ENCODE results near the gene CAMTA2.

Gene CAMTA2

DNA sequence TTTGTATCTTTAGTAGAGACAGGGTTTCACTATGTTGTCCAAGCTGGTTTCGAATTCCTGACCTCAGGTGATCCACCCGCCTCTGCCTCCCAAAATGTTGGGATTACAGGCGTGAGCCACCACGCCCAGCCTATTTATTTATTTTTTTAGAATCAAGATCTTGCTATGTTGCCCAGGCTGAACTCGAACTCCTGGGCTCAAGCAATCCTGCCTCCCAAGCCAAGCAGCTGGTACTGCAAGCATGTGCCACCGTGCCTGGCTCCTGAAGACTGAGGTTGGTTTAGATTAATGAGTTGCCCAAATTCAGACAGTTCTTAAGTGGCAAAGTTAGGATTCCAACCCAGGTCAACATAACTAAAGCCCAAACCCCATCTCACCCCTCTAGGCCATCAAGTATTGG, 39.8 kb upstream of the CAMTA2 start:
- Histone ChIP-seq H3K27ac (ENCODE audit: low read length) (no peak overlapping the region), H3K27me3 (ENCODE audit: control insufficient read depth, insufficient read depth, low read length) (no peaks in the 10 kb centered on the region), H3K4me3 (ENCODE audit: low read length) (no peak overlapping the region), H3K9me3 (ENCODE audit: control insufficient read depth, insufficient read depth, low read length) (no peaks in the 10 kb centered on the region), H3K4me1 (ENCODE audit: control insufficient read depth, insufficient read depth, low read length) (no peaks in the 10 kb centered on the region), H3K36me3 (ENCODE audit: control insufficient read depth, insufficient read depth, low read length) (peaks cover 6% of the 10 kb centered on the region)
- no peak for DNase-seq (ENCODE audit: low read depth, low spot score)
- WGBS (ENCODE audit: insufficient coverage, insufficient read length): no CpG with 5 or more reads among the region's 6 CpGs

DNA sequence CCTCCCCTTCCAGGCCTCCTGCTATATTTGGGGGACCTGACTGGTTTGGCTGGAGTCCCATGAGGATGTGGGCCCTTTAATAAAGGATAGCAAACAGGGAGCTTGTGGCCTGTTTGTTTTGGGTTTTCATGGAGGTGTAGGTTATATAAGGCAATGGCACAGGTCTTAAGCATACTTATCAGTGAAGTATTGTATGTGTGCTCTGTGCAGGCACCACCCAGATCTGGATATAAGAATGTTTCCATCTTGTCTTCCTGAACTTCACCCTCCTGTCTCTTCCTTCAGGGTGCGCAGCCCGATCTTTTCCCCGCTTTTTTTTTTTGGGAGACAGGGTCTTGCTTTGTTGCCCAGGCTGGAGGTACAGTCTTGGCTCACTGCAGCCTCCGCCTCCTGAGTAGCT, 37.1 kb upstream of the CAMTA2 start:
- H3K27ac ChIP-seq (ENCODE audit: low read length): no peak overlapping the region
- no peaks in the 10 kb centered on the region for H3K4me1 ChIP-seq (ENCODE audit: control insufficient read depth, insufficient read depth, low read length)
- no peak for DNase-seq (ENCODE audit: low read depth, low spot score)
- H3K4me3 ChIP-seq (ENCODE audit: low read length): no peak overlapping the region
- H3K9me3 ChIP-seq (ENCODE audit: control insufficient read depth, insufficient read depth, low read length): no peaks in the 10 kb centered on the region
- no CpG with 5 or more reads among the region's 4 CpGs for WGBS (ENCODE audit: insufficient coverage, insufficient read length)
- peaks cover 22% of the 10 kb centered on the region for H3K36me3 ChIP-seq (ENCODE audit: control insufficient read depth, insufficient read depth, low read length)
- H3K27me3 ChIP-seq (ENCODE audit: control insufficient read depth, insufficient read depth, low read length): no peaks in the 10 kb centered on the region

DNA sequence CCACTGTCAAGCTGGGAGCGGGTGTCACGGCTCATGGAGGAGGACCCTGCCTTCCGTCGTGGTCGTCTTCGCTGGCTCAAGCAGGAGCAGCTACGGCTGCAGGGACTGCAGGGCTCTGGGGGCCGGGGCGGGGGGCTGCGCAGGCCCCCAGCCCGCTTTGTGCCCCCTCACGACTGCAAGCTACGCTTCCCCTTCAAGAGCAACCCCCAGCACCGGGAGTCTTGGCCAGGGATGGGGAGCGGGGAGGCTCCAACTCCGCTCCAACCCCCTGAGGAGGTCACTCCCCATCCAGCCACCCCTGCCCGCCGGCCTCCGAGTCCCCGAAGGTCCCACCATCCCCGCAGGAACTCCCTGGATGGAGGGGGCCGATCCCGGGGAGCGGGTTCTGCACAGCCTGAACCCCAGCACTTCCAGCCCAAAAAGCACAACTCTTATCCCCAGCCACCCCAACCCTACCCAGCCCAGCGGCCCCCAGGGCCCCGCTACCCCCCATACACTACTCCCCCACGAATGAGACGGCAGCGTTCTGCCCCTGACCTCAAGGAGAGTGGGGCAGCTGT, 36.2 kb upstream of the CAMTA2 start:
- no peak for DNase-seq (ENCODE audit: low read depth, low spot score)
- no peak overlapping the region for H3K4me3 ChIP-seq (ENCODE audit: low read length)
- H3K36me3 ChIP-seq (ENCODE audit: control insufficient read depth, insufficient read depth, low read length): peaks cover 24% of the 10 kb centered on the region
- no peaks in the 10 kb centered on the region for H3K27me3 ChIP-seq (ENCODE audit: control insufficient read depth, insufficient read depth, low read length)
- no peaks in the 10 kb centered on the region for H3K4me1 ChIP-seq (ENCODE audit: control insufficient read depth, insufficient read depth, low read length)
- H3K9me3 ChIP-seq (ENCODE audit: control insufficient read depth, insufficient read depth, low read length): no peaks in the 10 kb centered on the region
- no CpG with 5 or more reads among the region's 29 CpGs for WGBS (ENCODE audit: insufficient coverage, insufficient read length)
- no peak overlapping the region for H3K27ac ChIP-seq (ENCODE audit: low read length)

GRCh38 chr17:5022171-5022711, 34.8 kb upstream of the CAMTA2 start:
- no peak overlapping the region for H3K4me3 ChIP-seq (ENCODE audit: low read length)
- H3K27me3 ChIP-seq (ENCODE audit: control insufficient read depth, insufficient read depth, low read length): no peaks in the 10 kb centered on the region
- WGBS (ENCODE audit: insufficient coverage, insufficient read length): no CpG with 5 or more reads among the region's 30 CpGs
- H3K36me3 ChIP-seq (ENCODE audit: control insufficient read depth, insufficient read depth, low read length): peaks cover 28% of the 10 kb centered on the region
- no peak for DNase-seq (ENCODE audit: low read depth, low spot score)
- no peaks in the 10 kb centered on the region for H3K9me3 ChIP-seq (ENCODE audit: control insufficient read depth, insufficient read depth, low read length)
- no peaks in the 10 kb centered on the region for H3K4me1 ChIP-seq (ENCODE audit: control insufficient read depth, insufficient read depth, low read length)
- no peak overlapping the region for H3K27ac ChIP-seq (ENCODE audit: low read length)

GRCh38 chr17:5020502-5021023, 33.1 kb upstream of the CAMTA2 start:
- no peak overlapping the region for H3K27ac ChIP-seq (ENCODE audit: low read length)
- H3K9me3 ChIP-seq (ENCODE audit: control insufficient read depth, insufficient read depth, low read length): no peaks in the 10 kb centered on the region
- H3K36me3 ChIP-seq (ENCODE audit: control insufficient read depth, insufficient read depth, low read length): peaks cover 28% of the 10 kb centered on the region
- no CpG with 5 or more reads among the region's 20 CpGs for WGBS (ENCODE audit: insufficient coverage, insufficient read length)
- no peak overlapping the region for H3K4me3 ChIP-seq (ENCODE audit: low read length)
- H3K27me3 ChIP-seq (ENCODE audit: control insufficient read depth, insufficient read depth, low read length): no peaks in the 10 kb centered on the region
- no peak for DNase-seq (ENCODE audit: low read depth, low spot score)
- H3K4me1 ChIP-seq (ENCODE audit: control insufficient read depth, insufficient read depth, low read length): no peaks in the 10 kb centered on the region

DNA sequence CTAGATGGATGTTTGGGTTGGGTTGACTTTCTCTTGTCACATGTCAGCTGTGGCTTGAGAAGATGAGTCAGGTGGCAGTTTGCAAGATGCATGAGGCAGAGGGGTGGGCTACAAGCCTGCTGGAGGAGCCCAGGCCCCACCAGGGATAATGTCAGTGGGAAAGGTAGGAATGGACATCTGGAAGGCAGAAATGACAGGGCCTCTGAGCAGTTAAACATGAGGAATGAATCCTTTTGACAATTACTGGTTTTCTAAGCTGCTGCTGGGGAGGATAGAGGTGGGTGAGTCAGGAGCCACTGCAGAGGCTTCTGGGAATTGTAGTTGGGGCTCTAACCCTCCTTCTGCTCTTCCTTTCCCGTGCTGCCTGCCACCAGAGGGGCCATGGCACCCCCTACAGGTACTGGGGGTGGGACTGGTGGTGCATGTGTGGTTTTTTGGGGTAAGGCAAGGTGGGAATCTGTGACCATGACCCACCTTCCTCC, 32.0 kb upstream of the CAMTA2 start:
- no CpG with 5 or more reads among the region's 1 CpG for WGBS (ENCODE audit: insufficient coverage, insufficient read length)
- DNase-seq (ENCODE audit: low read depth, low spot score): no peak
- Histone ChIP-seq H3K4me3 (ENCODE audit: low read length) (no peak overlapping the region), H3K4me1 (ENCODE audit: control insufficient read depth, insufficient read depth, low read length) (no peaks in the 10 kb centered on the region), H3K36me3 (ENCODE audit: control insufficient read depth, insufficient read depth, low read length) (peaks cover 33% of the 10 kb centered on the region), H3K9me3 (ENCODE audit: control insufficient read depth, insufficient read depth, low read length) (no peaks in the 10 kb centered on the region), H3K27me3 (ENCODE audit: control insufficient read depth, insufficient read depth, low read length) (no peaks in the 10 kb centered on the region), H3K27ac (ENCODE audit: low read length) (no peak overlapping the region)

DNA sequence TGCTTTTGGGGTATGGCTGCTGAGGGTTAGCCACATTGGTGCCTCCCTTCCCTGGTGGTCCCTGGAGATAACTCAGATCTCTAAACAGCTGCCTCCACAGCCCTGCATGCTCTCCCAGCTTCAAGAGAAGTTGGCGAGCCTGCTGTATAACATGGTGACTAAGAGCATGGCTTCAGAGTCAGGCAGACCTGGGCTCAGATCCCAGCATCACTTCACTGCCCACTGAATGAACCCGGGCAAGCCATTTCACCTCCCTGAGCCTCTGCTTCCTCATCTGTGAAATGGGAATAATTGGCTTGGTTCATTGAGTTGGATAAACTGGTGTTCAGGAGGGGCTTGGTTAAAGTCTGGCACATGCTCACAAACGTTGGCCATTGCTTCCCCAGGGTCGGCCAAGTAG, 26.9 kb upstream of the CAMTA2 start:
- H3K27ac ChIP-seq (ENCODE audit: low read length): no peak overlapping the region
- no CpG with 5 or more reads among the region's 4 CpGs for WGBS (ENCODE audit: insufficient coverage, insufficient read length)
- H3K4me1 ChIP-seq (ENCODE audit: control insufficient read depth, insufficient read depth, low read length): no peaks in the 10 kb centered on the region
- no peaks in the 10 kb centered on the region for H3K9me3 ChIP-seq (ENCODE audit: control insufficient read depth, insufficient read depth, low read length)
- DNase-seq (ENCODE audit: low read depth, low spot score): no peak
- no peaks in the 10 kb centered on the region for H3K27me3 ChIP-seq (ENCODE audit: control insufficient read depth, insufficient read depth, low read length)
- H3K4me3 ChIP-seq (ENCODE audit: low read length): no peak overlapping the region
- H3K36me3 ChIP-seq (ENCODE audit: control insufficient read depth, insufficient read depth, low read length): peaks cover 30% of the 10 kb centered on the region

- H3K27me3 ChIP-seq (ENCODE audit: control insufficient read depth, insufficient read depth, low read length): no peaks in the 10 kb centered on the region
- H3K27ac ChIP-seq (ENCODE audit: low read length): no peak overlapping the region
- no peak overlapping the region for H3K4me3 ChIP-seq (ENCODE audit: low read length)
- no peaks in the 10 kb centered on the region for H3K4me1 ChIP-seq (ENCODE audit: control insufficient read depth, insufficient read depth, low read length)
- DNase-seq (ENCODE audit: low read depth, low spot score): no peak
- H3K36me3 ChIP-seq (ENCODE audit: control insufficient read depth, insufficient read depth, low read length): peaks cover 31% of the 10 kb centered on the region
- H3K9me3 ChIP-seq (ENCODE audit: control insufficient read depth, insufficient read depth, low read length): no peaks in the 10 kb centered on the region
- WGBS (ENCODE audit: insufficient coverage, insufficient read length): no CpG with 5 or more reads among the region's 6 CpGs
These were observed 24.5 kb upstream of the CAMTA2 start for GRCh38 chr17:5011928-5012327.

DNA sequence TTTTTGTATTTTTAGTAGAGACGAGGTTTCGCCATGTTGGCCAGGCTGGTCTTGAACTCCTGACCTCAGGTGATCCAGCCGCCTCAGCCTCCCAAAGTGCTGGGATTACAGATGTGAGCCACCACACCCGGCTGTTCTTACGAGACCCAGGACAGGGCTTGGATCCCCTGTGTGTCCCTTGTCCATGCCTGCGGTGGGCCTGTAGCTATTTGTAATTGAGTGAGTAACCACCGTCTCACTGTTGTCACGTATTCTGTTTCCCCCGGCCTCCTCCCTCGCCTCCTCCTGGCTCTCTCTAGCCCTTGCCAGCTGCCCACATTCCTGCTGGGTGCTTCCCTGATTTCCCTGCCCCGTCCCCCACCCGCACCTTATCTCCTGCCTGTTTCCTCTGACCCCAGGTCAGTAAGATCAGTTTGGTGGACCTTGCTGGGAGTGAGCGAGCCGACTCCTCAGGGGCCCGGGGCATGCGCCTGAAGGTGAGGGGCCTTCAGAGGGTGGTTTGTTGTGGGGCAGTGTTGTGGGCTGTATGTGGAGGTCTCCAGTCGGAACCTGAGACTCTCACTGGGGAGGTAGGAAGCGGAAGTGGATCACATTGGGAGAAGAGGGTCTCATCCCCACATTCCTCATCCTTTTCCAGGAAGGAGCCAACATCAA, 15.9 kb upstream of the CAMTA2 start:
- Histone ChIP-seq H3K27ac (ENCODE audit: low read length) (no peak overlapping the region), H3K4me3 (ENCODE audit: low read length) (no peak overlapping the region), H3K27me3 (ENCODE audit: control insufficient read depth, insufficient read depth, low read length) (no peaks in the 10 kb centered on the region), H3K36me3 (ENCODE audit: control insufficient read depth, insufficient read depth, low read length) (peaks cover 47% of the 10 kb centered on the region), H3K9me3 (ENCODE audit: control insufficient read depth, insufficient read depth, low read length) (no peaks in the 10 kb centered on the region), H3K4me1 (ENCODE audit: control insufficient read depth, insufficient read depth, low read length) (0 out of 2 replicates have a peak, but pooled peaks cover 2% of the 10 kb centered on the region)
- DNase-seq (ENCODE audit: low read depth, low spot score): no peak
- no CpG with 5 or more reads among the region's 18 CpGs for WGBS (ENCODE audit: insufficient coverage, insufficient read length)

DNA sequence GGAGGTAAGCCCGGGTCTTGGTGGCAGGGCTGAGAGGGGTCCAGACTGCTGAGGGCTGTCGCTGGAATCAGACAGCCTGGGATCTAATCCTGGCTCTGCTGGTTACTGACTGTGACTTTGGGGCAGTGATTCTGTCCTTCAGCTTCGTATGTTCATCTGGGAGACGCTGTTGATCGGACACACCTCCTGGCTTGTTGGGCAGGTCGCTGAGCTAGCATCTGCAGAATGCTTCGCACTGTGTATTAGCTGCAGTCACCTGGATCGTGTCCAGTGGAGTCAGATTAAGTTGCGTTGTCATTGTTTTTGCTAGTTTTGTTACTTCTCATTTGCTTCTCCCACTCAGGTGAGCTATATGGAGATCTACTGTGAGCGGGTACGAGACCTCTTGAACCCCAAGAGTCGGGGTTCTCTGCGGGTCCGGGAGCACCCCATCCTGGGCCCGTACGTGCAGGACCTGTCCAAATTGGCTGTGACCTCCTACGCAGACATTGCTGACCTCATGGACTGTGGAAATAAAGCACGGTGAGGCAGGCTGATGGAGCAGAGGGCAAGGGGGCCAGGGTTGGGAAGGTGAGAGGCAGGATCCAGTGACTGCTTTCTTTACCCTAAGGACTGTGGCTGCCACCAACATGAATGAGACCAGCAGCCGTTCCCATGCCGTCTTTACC, 14.8 kb upstream of the CAMTA2 start:
- Histone ChIP-seq H3K4me3 (ENCODE audit: low read length) (no peak overlapping the region), H3K4me1 (ENCODE audit: control insufficient read depth, insufficient read depth, low read length) (0 out of 2 replicates have a peak, but pooled peaks cover 2% of the 10 kb centered on the region), H3K9me3 (ENCODE audit: control insufficient read depth, insufficient read depth, low read length) (no peaks in the 10 kb centered on the region), H3K27me3 (ENCODE audit: control insufficient read depth, insufficient read depth, low read length) (no peaks in the 10 kb centered on the region), H3K27ac (ENCODE audit: low read length) (no peak overlapping the region), H3K36me3 (ENCODE audit: control insufficient read depth, insufficient read depth, low read length) (peaks cover 44% of the 10 kb centered on the region)
- no peak for DNase-seq (ENCODE audit: low read depth, low spot score)
- WGBS (ENCODE audit: insufficient coverage, insufficient read length): no CpG with 5 or more reads among the region's 20 CpGs
